Measurements from ENCODE around the gene INPP5A.

DNA sequence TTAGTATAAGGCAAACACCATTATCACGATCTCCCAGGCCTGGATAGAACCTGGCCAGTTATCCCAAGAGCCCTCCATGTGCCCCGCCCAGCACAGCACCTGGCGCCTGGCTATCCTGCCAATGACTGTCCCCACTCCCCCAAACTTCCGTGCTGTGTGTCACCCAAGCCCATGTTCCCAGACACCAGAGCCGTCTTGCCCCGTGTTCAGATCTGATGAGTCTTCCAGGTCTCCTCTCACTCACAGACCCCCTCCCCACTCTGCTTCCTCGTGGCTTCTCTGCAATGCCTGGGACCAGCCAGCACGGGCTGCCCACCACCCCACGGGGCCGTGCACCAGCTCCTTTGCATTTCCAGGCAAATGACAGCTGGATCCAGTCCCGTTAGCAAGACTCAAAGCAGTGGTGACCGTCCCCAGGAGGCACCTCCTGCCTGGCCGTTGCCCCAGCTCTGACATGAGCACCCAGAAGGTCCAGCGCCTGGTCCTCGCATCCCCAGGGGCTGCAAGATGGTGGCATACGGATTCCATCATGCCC lies 43.8 kb upstream of the INPP5A start:
- TF ChIP-seq, protein P1, sequence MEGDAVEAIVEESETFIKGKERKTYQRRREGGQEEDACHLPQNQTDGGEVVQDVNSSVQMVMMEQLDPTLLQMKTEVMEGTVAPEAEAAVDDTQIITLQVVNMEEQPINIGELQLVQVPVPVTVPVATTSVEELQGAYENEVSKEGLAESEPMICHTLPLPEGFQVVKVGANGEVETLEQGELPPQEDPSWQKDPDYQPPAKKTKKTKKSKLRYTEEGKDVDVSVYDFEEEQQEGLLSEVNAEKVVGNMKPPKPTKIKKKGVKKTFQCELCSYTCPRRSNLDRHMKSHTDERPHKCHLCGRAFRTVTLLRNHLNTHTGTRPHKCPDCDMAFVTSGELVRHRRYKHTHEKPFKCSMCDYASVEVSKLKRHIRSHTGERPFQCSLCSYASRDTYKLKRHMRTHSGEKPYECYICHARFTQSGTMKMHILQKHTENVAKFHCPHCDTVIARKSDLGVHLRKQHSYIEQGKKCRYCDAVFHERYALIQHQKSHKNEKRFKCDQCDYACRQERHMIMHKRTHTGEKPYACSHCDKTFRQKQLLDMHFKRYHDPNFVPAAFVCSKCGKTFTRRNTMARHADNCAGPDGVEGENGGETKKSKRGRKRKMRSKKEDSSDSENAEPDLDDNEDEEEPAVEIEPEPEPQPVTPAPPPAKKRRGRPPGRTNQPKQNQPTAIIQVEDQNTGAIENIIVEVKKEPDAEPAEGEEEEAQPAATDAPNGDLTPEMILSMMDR (conservative IDR thresholded peaks at IDR 0.05): no peak
- TF ChIP-seq ZFX (IDR thresholded peaks at IDR 0.05): no peak
